Colonic mucosa (tissue), 4 donors: ENCODE measurements around the gene LMNA. TPM values are rescaled to one million over a fixed set of nuclear protein-coding genes. Genes with fewer than 3 reads are reported as not detected.
A peak's percentile ranks its signal among the peaks of the same experiment; 100 is the strongest.

Experiments used
- DNase-seq: peaks from one replicate; pipeline ENCODE4 v3.0.0-alpha.2; 2020
- H3K27ac ChIP-seq: fragments of 200-600 bp; one replicate; pipeline ENCODE4 v1.8.0; 2021
- H3K27me3 ChIP-seq: fragments of 200-600 bp; one replicate; pipeline ENCODE4 v1.8.0; 2021
- H3K36me3 ChIP-seq: fragments of 200-600 bp; one replicate; pipeline ENCODE4 v1.8.0; 2021
- H3K4me1 ChIP-seq: fragments of 200-600 bp; one replicate; pipeline ENCODE4 v1.8.0; 2021; ENCODE audit warnings: mild to moderate bottlenecking
- H3K4me3 ChIP-seq: fragments of 200-600 bp; one replicate; pipeline ENCODE4 v1.8.0; 2021
- H3K9ac ChIP-seq, 2 donors: one replicate each; pipeline ENCODE4 v1.7.0; 2013; ENCODE audit warnings: control low read depth in 2 of 2, low read depth in 2 of 2, low read length in 2 of 2
- H3K9me3 ChIP-seq: fragments of 200-600 bp; one replicate; pipeline ENCODE4 v1.8.0; 2021
- CTCF ChIP-seq: fragments of 200-600 bp; IDR thresholded peaks from one replicate; pipeline ENCODE4 v1.8.0; 2022; ENCODE audit warnings: antibody characterized with exemption, mild to moderate bottlenecking
- intact Hi-C: fragments of 100-400 bp; cut with DNase I; formaldehyde crosslinking; loops from one replicate; pipeline ENCODE4 v1.14.1; 2022
- total RNA-seq, 2 donors: library from RNA; stranded (reverse); fragmentation: NEBNext Ultra II Directional in 1 of 2; extraction: Animal tissue kit (Norgen Biotek cat#: 25700) in 1 of 2; gene quantifications; one replicate each; pipeline ENCODE4 v1.2.1, GENCODE V29; 2021
- donor health status: healthy.
- donor health status: DM: no; HTN: no; CAD: no.
- donor health status: DM: no; HTN: no; CAD: no.

LMNA gene
- total RNA-seq, 2 donors from 2014 or later = 414 to 610 TPM

GRCh38 chr1:156075162-156075561 is 39.3 kb upstream of the LMNA start:
- intact Hi-C loops = no loop called here
- Histone ChIP-seq H3K4me3 (no peak overlapping the region), H3K27ac (no peak overlapping the region), H3K27me3 (no peaks in the 10 kb centered on the region), H3K9ac (no peak overlapping the region), H3K4me1 (no peaks in the 10 kb centered on the region), H3K9me3 (no peaks in the 10 kb centered on the region), H3K36me3 (no peaks in the 10 kb centered on the region)
- DNase-seq = no peak
- TF ChIP-seq CTCF = no peak

GRCh38 chr1:156075775-156076204 is 38.7 kb upstream of the LMNA start:
- Histone ChIP-seq H3K4me1 (no peaks in the 10 kb centered on the region), H3K9me3 (no peaks in the 10 kb centered on the region), H3K27me3 (no peaks in the 10 kb centered on the region), H3K9ac (no peak overlapping the region), H3K36me3 (no peaks in the 10 kb centered on the region), H3K27ac (no peak overlapping the region), H3K4me3 (no peak overlapping the region)
- TF ChIP-seq CTCF = no peak
- no peak for DNase-seq
- intact Hi-C loops = no loop called here

GRCh38 chr1:156076609-156077429 is 37.7 kb upstream of the LMNA start:
- Histone ChIP-seq H3K36me3 (no peaks in the 10 kb centered on the region), H3K4me3 (peak overlapping the region; percentile 27), H3K27ac (no peak overlapping the region), H3K4me1 (no peaks in the 10 kb centered on the region), H3K9me3 (no peaks in the 10 kb centered on the region), H3K27me3 (no peaks in the 10 kb centered on the region), H3K9ac (peak overlapping the region in 1 of 2 donors; percentile 47)
- no peak for TF ChIP-seq CTCF
- intact Hi-C loops = no loop called here
- no peak for DNase-seq

GRCh38 chr1:156077430-156077760 is 37.1 kb upstream of the LMNA start:
- no peak for TF ChIP-seq CTCF
- no peaks in the 10 kb centered on the region for H3K4me1 ChIP-seq
- DNase-seq = no peak
- intact Hi-C loops = no loop called here
- no peaks in the 10 kb centered on the region for H3K36me3 ChIP-seq
- H3K9ac ChIP-seq = no peak overlapping the region
- no peaks in the 10 kb centered on the region for H3K9me3 ChIP-seq
- no peak overlapping the region for H3K4me3 ChIP-seq
- H3K27me3 ChIP-seq = no peaks in the 10 kb centered on the region
- no peak overlapping the region for H3K27ac ChIP-seq

- Histone ChIP-seq H3K4me1 (no peaks in the 10 kb centered on the region), H3K27ac (no peak overlapping the region), H3K27me3 (no peaks in the 10 kb centered on the region), H3K4me3 (no peak overlapping the region), H3K9me3 (no peaks in the 10 kb centered on the region), H3K36me3 (no peaks in the 10 kb centered on the region), H3K9ac (no peak overlapping the region)
- intact Hi-C loops = no loop called here
- TF ChIP-seq CTCF = no peak
- no peak for DNase-seq
These were observed 35.8 kb upstream of the LMNA start for GRCh38 chr1:156078728-156079127.
